GM19328 (cell line): ENCODE measurements around the gene TBC1D3K.
"Not testable (repeated sequence)": the region's sequence is repeated elsewhere in the genome, so short reads cannot be mapped to it uniquely, and the experiment has no call there.

Experiments used
- ATAC-seq: cut with Tn5 transposase; IDR thresholded peaks from one replicate; pipeline ENCODE4 v1.9.1; 2021; ENCODE audit warnings: mild to moderate bottlenecking, moderate library complexity; ENCODE audit not compliant: unreplicated experiment

The TBC1D3K gene

DNA sequence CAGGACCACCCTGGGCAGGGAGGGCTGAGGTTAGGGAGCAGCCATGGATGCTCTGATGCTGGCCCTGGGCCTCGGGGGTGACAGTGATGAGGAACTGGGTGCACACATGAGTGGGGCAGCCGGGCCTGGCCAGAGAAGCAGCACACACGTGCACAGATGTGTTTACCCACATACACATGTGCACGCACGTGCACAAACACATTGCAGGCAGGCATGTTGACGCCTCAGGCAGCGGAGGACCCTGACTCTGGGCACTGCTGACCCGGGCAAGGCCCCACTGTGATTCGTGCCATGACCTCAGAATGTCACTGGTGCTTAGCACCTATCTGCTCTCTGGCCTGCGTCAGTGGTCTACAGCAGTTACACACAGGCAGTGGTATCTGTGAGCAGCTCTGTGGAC, at the start of gene TBC1D3K:
Gene TBC1D3K (plus strand): TSS at position 301 of the 400 bp plus-strand sequence. CDS start 1,585 bp downstream, outside the sequence.
- not testable (repeated sequence) for ATAC-seq

DNA sequence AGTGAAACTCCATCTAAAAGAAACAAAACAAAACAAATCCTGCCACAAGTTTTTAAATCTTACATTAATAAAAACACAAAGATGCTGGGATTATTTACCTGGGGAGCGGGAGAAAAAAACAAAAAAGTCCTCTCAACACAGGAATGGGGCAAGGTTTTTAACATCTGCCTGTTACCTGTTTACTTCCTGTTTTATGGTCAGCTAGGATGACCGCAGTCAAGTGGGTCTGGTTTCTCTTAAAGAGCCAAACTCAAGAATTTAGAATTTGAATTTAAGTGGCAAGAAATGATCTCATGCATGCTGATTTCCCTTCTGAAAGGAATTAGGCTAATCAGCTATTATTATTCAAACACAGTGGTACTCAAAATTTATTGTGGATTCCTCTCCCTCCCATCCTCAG, 39.7 kb upstream of the TBC1D3K start:
- no peak for ATAC-seq

DNA sequence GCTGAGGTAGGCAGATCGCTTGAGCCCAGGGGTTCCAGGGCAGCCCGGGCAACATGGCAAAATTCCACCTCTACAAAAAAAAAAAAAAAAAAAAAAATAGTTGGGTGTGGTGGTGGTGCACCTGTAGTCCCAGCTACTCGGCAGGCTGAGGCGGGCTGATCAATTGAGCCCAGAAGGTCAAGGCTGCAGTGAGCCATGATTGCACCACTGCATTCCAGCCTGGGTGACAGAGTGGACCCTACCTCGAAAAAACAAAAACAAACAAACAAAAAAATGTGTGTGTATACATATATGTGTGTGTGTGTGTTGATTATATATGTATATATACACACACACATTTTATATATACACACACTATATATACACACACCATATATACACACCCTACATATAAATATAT, 39.1 kb upstream of the TBC1D3K start:
- no peak for ATAC-seq

DNA sequence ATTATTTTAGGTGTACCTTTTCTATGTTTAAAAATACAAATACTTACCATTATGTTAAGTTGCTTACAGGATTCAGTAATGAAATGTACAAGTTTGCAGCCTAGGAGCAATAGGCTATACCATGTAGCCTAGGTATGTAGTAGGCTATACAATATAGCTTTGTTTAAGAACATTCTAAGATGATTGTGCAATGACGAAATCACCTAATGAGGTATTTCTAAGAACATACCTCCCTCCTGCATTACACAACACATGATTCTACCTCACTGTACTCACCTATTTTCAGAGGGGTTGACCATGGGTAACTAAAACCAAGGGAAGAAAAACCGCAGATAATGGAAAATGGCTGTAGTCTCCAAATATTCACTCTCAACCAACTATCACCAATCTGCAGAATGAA, 35.3 kb upstream of the TBC1D3K start:
- ATAC-seq: no peak

DNA sequence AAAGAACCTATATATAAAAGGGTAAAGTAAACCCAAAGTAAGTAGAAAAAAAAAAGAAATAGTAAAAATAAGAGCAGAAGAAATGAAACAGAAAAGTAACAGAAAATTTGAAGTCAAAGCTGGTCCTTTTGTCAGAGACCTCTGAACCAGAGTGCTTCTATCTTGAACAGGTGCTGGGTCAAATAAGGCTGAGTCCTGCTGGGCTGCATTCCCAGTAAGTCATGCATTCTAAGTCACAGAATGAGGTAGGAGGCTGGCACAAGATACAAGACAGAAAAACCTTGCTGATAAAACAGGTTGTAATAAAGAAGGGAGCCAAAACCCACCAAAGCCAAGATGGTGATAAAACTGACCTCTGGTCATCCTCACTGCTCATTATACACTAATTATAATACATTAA, 27.3 kb upstream of the TBC1D3K start:
- ATAC-seq: not testable (repeated sequence)
